Left lobe of liver (tissue), 2 donors: ENCODE data around the gene COPS2. TPM values are rescaled to one million over a fixed set of nuclear protein-coding genes. Genes with fewer than 3 reads are reported as not detected.

ENCODE experiments used
- ATAC-seq: fragments of 200-7000 bp; cut with Tn5 transposase; one replicate; pipeline ENCODE4 v1.9.1; 2020; ENCODE audit warnings: mild to moderate bottlenecking, moderate library complexity
- DNase-seq: peaks from one replicate; pipeline ENCODE4 v3.0.0-alpha.2; 2020; ENCODE audit warnings: low spot score
- total RNA-seq: library from RNA; stranded (reverse); gene quantifications from one replicate; pipeline ENCODE4 v1.2.1, GENCODE V29; 2021
- donor health status: DM: no; HTN: no; CAD: no; lungs with moderate emphysema.
- donor health status: DM: no; HTN: yes; CAD: no.

COPS2 gene
- total RNA-seq, 1 donor from 2014 or later: 23.5 TPM

DNA sequence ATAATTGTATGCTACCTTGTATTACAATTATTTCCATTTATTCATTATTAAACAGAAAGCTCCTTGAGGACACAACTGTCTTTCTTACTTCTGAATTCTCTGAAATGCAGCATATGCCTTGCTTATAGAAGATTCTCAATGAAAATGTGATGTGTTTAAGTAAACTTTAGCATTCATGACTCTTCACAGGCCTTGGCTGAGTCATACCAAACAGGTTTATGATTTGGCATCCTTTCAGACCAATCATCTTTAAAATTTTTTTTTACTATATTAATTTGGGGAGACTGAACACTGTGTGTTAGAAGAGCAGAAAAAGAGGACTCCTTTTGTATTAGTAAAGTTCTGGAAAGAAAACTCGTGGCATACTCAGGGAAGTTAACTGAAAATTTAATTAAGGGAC lies 8.3 kb upstream of the COPS2 start:
- ATAC-seq (no peak), DNase-seq (no peak)

DNA sequence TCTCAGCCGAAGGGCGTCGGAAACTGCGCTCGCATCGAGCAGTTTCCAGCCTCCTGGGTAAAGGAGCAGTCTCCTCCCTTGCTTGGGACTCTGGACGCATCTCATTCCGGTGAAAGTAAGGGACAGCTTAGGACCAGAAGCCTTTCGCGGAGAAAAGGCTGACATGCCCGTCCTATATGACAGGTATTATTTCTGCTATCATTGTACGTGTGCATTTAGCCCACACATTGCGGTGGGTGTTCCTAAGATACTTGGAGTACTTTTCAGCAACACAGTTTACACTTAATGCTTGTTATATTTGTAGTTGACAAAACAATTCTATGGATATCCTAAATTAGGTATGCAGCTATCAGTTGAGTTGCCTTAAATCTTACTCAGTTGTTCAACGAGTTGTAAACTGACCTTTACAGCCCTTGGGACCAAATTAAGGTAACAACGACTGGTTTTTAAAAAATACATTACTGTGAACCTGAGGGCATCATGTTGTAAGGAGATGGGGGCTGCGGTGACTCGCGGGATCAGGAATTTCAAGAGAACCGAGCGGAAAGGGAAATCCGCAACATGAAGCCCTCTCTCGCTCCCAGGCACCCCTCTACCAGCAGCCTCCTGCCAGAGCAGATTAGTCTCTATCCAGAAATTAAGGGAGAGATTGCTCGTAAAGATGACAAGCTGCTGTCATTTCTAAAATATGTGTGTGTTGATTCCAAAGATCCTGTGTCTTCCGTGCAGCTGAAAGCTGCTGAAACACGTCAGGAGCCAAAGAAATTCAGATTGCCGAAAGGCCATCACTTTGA lies 632 bp upstream of the COPS2 start:
- DNase-seq (no peak), ATAC-seq (no peak)

DNA sequence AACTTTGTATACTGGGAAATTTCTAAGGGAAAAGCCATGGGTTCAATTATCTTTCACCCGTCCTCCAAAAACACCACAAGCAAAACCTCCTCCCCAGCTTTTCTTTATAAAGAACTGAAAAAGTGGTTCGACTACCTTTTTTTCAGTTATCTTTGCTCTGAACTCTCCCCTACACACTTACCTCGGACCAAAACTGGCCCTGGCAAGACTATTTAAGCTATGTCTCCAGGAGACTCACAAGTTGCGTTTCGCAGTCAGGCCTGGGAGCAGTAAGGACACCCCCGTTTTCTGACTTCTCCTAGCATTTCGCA lies 645 bp downstream of the COPS2 start:
- ATAC-seq (peak; percentile 24), DNase-seq (no peak)

DNA sequence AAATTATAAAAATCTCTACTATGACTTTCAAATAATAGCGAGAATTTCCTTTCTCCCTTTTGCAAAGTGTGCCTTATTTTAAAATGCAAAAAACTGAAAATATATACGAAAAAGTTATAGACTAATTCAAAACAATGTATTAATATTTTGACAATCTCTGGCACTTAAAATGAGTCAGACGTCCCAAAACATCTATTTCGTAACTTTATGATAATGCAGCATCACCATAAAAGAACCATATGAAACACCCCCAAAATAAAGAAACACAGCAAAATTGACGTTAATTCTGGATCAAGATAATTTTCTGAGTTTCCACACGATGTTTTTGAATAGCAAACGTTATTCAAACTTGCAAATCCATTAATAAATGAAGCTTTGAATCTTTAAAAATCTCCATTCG lies 1.0 kb downstream of the COPS2 start:
- ATAC-seq (no peak), DNase-seq (no peak)

DNA sequence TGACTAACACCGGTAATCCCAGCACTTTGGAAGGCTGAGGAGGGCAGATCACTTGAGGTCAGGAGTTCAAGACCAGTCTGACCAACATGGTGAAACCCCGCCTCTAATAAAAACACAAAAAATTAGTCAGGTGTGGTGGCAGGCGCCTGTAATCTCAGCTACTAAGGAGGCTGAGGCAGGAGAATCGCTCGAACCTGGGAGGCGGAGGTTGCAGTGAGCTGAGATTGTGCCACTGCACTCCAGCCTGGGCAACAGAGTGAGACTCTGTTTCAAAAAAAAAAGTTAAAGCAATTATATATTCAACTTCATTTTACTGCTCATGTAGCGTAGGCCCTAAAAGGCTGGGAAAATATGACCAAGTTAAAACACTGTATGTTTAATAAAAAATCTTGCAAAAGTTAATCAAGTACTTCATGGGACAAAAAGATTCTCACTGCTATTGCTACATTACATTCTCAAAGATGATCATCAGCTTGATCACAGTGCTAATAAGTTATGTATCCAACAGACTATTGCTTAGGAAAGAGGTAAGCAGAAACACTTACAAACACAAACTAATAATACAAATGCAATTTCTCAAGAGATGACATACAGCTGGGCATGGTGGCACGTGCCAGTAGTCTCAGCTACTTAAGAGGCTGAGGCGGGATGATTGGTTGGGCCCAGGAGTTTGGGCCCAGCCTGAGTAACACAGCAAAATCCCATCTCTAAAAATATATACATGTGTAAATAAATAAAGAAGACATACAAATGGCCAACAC lies 2.7 kb downstream of the COPS2 start:
- DNase-seq (no peak), ATAC-seq (no peak)

DNA sequence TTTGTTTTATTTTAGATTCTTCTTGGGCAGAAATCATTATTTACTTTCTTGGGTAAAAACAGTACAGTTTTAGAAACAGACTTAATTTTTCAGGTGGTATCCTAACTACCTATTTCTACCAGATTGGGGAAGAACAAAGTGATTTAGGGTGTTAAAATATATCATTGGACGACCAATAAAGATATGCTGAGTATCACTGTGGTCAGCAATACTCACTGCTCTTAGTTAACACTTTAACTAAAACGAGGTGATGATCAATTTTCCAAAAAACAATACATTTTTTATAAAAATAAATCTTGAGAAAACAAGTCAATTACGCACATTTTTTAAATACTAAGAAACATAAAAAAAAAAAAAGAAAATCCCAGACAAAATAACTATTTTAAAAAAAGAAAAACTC lies 3.6 kb downstream of the COPS2 start:
- DNase-seq: no peak
- ATAC-seq: no peak

DNA sequence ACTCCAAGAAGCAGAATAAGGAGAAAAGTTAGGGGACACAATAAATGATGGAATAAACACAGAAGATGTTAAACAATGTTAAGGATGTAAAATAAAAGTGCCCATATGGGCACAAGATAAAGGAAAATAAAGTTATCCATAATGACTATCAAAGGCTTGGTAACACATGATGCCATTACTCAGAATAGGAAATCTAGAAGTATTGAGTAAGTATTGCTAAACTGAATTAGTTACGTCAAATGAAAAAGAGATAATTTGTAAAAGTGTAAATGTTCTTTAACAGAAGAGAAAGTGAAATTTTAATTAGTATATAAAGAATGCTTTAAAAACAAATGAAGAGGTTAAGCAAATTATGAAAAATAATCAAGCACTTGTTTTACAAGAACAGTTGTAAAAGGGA lies 6.7 kb downstream of the COPS2 start:
- DNase-seq: no peak
- ATAC-seq: no peak

DNA sequence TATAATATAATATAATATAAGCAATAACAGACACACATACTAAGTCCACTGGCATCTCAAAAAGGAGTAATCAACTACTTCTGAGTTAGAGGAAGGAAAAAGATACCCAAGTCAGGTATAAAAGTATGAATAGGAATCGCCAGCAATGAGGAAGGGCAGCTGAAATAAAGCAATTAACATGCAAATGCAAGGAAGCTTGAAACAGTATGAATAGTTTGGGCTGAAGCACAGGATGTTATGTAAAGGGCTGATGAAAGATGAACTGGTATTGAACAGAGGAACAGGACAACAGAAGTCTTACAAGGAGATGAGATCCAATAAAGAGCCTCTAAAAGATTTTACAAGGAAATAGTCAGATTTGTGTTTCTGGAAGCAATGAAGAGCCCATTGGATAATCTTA lies 7.1 kb downstream of the COPS2 start:
- ATAC-seq (no peak), DNase-seq (no peak)

DNA sequence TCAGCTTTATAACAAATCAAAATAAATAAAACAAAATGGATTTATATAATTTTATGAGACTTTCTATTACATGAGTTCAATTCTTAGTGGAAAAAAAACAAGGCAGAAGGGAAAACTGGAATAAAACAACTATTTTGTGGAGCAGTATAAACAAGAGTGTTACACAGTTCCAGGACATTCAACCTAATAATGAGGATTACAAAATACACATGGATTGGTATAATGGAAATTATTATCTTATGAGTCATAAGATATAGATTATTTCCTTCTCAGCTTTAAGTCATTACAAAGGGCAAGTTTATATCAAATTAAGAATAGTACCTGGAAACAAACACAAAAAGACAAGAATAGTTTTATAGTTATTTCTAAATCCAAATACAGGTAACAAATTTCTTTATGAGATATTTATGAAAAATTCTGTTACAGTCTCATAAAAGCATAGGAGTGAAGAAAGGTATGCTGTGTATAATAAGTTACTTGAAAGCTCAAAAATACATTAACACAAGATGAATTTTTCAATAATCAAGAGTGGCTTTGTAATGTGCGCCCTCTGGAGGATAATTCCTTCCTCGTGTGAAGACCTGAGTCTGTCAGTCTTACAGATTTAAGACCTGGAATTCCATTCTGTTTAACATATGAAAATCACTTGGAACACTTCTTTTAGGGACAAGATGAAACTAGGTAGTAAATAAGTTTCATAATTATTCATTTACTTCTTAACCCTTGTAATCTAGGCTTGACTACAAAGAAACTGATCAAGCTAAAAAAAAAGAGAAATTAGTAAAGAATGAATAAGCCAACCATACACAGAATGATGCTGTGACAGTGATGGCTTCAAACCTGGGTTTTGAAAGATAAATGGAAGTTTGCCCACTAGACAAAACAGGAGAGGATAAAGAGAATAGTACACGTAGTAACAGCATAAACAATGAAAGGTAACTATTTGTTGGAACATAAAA lies 9.5 kb downstream of the COPS2 start:
- ATAC-seq (peak; percentile 77), DNase-seq (no peak)

DNA sequence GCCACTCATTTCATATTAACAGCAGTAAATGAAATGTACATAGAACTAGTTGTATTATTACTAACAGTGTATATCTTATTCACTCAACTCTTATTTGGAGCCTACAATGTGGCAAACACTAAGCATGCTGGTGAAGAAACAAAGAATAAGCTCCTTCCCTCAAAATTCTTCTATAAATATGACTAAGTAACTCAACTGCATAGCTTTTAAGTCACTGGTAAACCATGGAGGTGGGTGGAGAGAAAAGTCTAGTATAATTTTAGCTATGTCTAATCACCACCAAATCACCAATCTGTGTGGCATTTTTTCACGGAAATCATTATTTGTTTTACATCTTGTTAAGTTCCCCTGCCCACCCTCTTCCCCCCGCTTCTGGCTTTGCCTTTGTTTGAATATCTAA lies 17.5 kb downstream of the COPS2 start:
- no peak for DNase-seq
- ATAC-seq: no peak

DNA sequence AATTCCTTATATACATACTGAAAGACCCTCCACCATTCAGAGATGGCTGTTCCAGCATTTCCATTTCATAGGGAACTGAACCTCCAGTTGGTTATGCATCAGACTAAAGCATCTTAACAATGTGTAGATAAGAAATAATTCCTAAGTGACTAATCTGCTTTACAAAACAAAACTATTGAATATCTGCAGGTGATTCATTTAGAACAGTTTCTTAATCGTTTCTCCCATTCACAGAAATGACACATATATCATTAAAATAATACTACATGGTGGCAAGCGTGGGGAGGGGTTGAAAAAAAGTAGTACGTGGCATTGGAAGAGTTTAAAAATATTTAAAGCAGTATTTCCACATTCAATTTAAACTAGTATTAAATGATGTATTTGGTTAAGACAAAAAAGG lies 19.5 kb downstream of the COPS2 start:
- DNase-seq (no peak), ATAC-seq (no peak)

DNA sequence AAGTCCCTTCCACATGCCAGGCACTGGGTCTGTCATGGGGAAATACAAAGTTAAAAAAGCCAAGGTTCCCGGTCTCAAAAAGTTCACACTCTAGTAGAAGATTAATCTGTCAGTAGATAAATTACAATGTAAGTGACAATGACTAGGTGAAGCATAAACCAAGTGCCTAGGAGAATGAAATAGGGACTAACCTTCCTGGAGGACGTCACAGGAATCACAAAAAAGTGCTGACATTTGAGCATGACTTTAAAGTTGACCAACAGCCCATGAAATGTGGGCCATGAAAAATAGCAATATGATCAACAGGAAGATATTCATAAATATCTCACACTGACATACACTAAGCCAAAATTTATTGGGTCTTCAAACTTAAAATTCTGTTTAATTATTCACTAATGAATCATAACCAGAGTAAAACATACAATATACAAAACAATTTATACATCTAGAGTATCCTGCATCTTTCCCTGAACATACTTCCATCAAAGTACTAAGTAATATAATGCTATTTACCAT lies 20.0 kb downstream of the COPS2 start:
- DNase-seq (no peak), ATAC-seq (no peak)

DNA sequence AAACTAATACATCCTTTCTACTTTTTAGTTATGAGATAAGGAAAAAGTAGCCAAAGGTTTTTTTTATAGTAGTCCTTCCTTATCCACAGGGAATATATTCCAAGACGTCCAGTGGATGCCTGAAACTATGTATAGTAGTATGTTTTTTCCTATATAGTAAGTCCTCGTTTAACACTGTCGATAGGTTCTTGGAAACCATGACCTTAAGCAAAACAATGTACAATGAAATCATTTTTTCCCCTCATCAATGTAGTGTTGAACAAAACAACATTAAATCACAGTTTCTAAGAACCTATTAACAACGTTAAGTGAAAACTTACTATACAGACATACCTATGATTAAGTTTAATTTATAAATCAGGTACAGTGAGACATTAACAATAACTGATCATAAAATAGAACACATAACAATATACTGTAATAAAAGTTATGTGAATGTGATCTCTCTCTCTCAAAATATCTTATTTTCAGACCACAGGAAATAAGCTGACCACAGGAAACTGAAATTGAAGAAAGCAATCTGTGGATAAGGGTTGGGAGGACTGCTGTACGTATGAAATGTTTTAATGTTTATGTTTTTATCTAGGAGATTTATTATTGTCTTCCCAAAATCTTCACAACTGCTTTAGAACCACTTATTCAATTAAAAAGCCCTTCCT lies 20.6 kb downstream of the COPS2 start:
- ATAC-seq (no peak), DNase-seq (no peak)

DNA sequence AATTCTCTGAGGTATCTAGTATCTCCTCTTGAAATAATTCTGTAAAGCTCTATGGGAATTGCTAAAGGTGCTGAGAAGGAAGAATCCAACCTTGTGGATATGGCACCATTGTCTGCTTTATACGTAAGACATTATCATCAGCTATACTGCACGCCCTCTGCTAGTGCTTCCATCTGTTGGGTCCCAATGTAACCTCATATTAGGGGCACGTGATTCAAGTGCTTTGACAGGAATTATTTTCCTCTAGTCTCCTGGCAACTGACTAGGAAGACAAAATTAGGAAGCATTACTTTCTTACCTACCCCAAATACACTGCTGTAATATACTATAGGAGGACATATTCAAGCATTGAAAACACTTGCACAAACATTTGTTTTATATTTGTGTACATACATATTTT lies 24.0 kb downstream of the COPS2 start:
- ATAC-seq: no peak
- DNase-seq: no peak

DNA sequence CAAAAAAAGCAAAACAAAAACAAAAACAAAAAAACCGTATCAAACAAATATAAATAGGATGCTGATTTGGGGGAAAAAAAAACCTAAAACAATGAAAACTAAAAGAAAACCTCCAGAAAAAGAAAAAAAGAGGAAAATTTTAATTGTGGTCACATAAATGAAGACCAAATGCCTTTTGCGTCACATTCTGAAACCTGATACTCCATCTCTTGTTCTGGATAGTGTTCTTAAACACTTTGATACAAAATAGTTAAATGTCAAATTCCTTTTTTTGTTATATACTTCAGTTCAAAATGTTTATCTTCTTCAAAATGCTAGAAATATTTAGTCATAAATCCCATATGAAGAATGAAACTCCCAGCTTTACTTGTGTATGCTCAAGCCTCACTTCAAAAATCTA lies 31.0 kb downstream of the COPS2 start:
- DNase-seq: no peak
- no peak for ATAC-seq

DNA sequence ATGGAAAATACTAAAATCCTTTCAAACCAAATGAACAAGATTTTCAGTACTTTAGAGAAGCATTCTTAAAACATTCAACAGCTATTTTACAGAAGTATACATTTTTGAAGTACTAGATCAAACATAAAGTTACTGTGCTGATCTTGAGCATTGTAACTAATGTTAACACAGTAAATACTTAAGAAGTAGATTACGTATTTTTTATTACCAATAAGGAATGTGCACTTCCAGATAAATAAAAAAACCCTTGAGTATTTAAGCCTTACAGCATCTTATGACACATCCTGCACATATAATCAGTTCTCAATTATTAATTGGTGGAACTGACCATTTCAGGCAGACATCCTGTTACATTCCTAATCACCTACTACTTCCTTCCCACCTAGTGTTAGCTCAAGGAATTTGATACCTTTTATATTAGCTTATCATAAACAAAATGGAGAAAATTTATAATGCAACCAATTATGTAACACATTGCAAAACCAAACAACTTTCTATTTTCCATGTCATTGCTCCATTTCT lies 32.8 kb downstream of the COPS2 start:
- no peak for ATAC-seq
- DNase-seq: no peak

DNA sequence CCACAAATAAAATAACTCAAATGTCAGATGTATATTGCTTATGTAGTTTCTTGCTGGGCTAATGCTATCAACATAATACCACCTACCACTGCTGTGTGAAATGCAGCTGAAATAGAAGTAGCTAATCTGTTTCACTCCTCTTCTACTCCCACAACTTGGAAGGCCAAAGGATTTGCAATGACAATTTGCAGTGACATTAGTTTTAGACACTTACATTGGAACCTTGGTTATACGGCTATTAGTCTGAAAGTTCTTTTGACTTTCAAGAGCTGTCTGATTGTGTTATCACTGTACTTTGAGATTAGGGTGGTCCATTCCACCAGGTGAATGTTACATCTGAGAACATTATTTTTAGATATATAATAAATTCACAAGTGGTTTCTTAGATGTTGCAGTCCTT lies 33.5 kb downstream of the COPS2 start:
- ATAC-seq (no peak), DNase-seq (no peak)

DNA sequence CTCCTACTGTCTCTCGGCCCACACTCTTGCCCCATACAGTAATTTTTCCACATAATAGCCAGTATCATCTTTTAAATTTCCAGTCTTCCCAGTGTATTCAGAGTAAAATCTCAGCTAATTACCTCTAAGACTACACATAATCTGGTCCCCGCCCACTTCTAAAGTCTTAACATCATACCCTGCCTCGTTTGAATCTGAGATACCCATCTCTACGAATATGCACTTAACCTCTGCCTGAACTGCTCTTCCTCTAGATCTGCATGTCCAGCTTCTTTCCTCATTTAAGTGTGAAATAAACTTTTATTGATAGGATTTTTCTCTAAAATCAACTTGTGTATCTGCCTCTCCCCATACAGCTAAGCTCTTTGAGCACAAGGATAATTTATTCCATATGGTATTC lies 34.6 kb downstream of the COPS2 start:
- DNase-seq: no peak
- ATAC-seq: no peak

DNA sequence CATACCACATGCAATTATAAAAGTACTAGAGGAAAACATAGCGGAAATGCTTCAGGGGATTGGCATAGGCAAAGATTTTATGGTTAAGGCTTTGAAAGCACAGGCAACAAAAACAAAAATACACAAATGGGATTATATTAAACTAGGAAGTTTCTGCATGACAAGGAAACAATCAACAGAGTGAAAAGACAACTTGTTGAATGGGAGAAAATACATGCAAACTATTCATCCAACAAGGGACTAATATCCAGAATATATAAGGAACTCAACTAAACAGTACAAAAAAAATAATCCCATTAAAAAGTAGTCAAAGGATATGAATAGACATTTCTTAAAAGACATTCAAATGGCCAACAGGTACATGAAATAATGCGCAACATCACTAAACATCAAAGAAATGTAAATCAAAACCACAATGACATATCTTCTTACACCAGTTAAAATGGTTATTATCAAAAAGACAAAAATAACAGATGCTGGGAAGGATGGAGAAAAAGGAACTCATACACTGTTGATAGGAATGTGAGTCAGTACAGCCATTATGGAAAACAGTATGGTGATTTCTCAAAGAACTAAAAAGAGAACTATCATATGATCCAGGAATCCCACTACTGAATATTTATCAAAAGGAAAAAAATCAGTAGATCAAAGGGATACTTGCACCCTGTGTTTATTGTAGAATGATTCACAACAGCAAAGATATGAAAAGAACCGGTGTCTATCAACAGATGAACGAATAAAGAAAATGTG lies 39.1 kb downstream of the COPS2 start:
- ATAC-seq (no peak), DNase-seq (no peak)

DNA sequence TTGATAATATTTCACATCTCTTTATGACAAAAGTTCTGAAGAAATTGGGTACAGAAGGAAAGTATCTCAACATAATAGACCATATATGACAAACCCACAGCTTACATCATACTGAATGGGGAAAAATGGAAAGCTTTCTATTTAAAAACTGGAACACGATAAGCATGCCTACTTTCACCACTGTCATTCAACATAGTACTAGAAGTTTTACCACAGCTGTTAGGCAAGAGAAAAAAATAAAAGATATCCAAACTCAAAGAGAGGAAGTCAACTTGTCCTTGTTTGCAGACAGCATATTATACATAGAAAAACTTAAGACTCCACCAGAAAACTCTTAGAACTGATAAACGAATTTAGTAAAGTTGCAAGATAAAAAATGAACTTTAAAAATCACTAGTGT lies 40.3 kb downstream of the COPS2 start:
- ATAC-seq (no peak), DNase-seq (no peak)
